Measurements from ENCODE around the gene EPHB1.

Gene EPHB1

GRCh38 chr3:135301670-135302069 lies 506.6 kb downstream of the EPHB1 start:
- DNase-seq, result no peak

DNA sequence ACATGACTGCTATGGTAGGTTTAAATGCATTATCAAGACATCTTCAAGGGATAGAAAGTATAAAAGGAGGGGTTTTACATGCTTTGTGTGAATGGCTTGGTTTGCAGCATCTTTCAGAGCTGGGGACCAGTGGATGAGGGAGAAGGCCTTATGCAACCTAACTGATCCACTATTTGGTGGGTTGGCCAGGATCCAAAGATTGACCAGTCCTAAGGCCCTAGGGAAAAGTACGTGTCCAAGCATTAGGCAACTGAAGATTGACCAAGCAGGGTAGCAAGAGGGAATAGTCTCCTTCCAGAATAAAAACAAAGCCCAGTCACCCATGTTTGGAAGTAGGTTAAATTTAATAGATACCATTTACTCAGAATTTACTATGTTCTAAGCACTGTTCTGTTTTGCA lies 509.3 kb downstream of the EPHB1 start:
- DNase-seq, result no peak
